Mucosa of descending colon (tissue), 3 donors: ENCODE results near the gene SH2D1B. TPM values are rescaled to one million over a fixed set of nuclear protein-coding genes. Genes with fewer than 3 reads are reported as not detected.

Experiments
- ATAC-seq: fragments of 200-7000 bp; cut with Tn5 transposase; one replicate; pipeline ENCODE4 v1.9.1; 2020; ENCODE audit warnings: mild to moderate bottlenecking, moderate library complexity
- DNase-seq, 3 donors: peaks; one replicate each; pipeline ENCODE4 v3.0.0-alpha.2; 2020
- H3K36me3 ChIP-seq: fragments of 200-600 bp; one replicate; pipeline ENCODE4 v1.8.0; 2021; ENCODE audit warnings: low read depth, mild to moderate bottlenecking
- H3K4me1 ChIP-seq: fragments of 200-600 bp; one replicate; pipeline ENCODE4 v1.8.0; 2021; ENCODE audit warnings: low read depth, mild to moderate bottlenecking
- H3K4me3 ChIP-seq: fragments of 200-600 bp; one replicate; pipeline ENCODE4 v1.8.0; 2021; ENCODE audit warnings: mild to moderate bottlenecking
- H3K9me3 ChIP-seq: fragments of 200-600 bp; one replicate; pipeline ENCODE4 v1.8.0; 2021; ENCODE audit warnings: mild to moderate bottlenecking
- intact Hi-C, 2 donors: fragments of 100-400 bp; cut with DNase I in 1 of 2; cut with micrococcal nuclease in 1 of 2; formaldehyde crosslinking; loops; one replicate each; pipeline versions ENCODE4 v1.11.0 to v1.11.1; 2022; cut with DNase I, micrococcal nuclease
- total RNA-seq, 3 donors: library from RNA; stranded (reverse); fragmentation: NEBNext Ultra II Directional in 2 of 3; extraction: Animal tissue kit (Norgen Biotek cat#: 25700) in 2 of 3; gene quantifications; one replicate each; pipeline versions ENCODE4 v1.2.1 to v1.2.4, GENCODE V29; 2021 to 2023
- TF ChIP-seq, protein P1 (sequence below): fragments of 200-600 bp; IDR thresholded peaks from one replicate; pipeline ENCODE4 v1.8.0; 2022; ENCODE audit warnings: antibody characterized with exemption, mild to moderate bottlenecking
- donor health status: DM: no; HTN: no; CAD: no; lungs with moderate emphysema.
- donor health status: DM: no; HTN: no; CAD: no.
- donor health status: DM: no; HTN: yes; CAD: no.

Gene SH2D1B
- total RNA-seq, 3 donors from 2014 or later = 0.93 to 1.3 (median 1.0) TPM

DNA sequence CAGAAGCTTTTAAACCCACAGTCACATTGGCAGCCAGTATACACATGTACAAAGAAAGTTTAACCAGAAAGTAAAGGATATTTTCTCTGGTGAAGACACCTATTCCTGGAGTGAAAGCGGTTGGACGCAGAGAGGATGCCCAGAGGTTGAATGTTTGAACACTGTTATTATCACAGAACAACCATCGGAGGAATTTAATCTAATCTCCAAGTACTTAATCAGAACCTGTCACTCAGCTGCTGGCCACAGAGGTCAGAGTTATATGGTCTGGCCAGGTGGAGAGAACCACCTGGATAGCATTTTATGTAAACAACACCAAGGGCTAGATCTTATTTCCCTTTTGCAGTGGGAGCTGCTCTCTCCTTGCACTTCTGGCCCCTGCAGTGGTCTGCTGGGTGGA is 64.7 kb downstream of the SH2D1B start:
- TF ChIP-seq, protein P1, sequence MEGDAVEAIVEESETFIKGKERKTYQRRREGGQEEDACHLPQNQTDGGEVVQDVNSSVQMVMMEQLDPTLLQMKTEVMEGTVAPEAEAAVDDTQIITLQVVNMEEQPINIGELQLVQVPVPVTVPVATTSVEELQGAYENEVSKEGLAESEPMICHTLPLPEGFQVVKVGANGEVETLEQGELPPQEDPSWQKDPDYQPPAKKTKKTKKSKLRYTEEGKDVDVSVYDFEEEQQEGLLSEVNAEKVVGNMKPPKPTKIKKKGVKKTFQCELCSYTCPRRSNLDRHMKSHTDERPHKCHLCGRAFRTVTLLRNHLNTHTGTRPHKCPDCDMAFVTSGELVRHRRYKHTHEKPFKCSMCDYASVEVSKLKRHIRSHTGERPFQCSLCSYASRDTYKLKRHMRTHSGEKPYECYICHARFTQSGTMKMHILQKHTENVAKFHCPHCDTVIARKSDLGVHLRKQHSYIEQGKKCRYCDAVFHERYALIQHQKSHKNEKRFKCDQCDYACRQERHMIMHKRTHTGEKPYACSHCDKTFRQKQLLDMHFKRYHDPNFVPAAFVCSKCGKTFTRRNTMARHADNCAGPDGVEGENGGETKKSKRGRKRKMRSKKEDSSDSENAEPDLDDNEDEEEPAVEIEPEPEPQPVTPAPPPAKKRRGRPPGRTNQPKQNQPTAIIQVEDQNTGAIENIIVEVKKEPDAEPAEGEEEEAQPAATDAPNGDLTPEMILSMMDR = no peak
- no peaks in the 10 kb centered on the region for H3K36me3 ChIP-seq
- DNase-seq (no peak), ATAC-seq (no peak)
- H3K9me3 ChIP-seq = no peaks in the 10 kb centered on the region
- peaks cover 9% of the 10 kb centered on the region for H3K4me1 ChIP-seq
- intact Hi-C loops = no loop called here
- H3K4me3 ChIP-seq = no peak overlapping the region

Other genes starting within 250 kb of the SH2D1B start
- gene SPATA46, start 35.3 kb downstream of the SH2D1B start, total RNA-seq = not detected
- 10 to 100 TPM; 29.1 to 31.2 (median 30.0) TPM for gene C1orf226, start 30.4 kb downstream of the SH2D1B start, total RNA-seq
- 10 to 100 TPM; 40.2 to 50.2 (median 45.8) TPM for gene UHMK1, start 85.7 kb upstream of the SH2D1B start, total RNA-seq
- 100 to 1,000 TPM in 2 of 3 donors, 10 to 100 TPM in 1; 91.4 to 123 (median 116) TPM for gene UAP1, start 149.6 kb upstream of the SH2D1B start, total RNA-seq
- gene DDR2, start 220.3 kb upstream of the SH2D1B start, total RNA-seq = 100 to 1,000 TPM in 1 of 3 donors, 10 to 100 TPM in 2; 13.3 to 203 (median 28.0) TPM